GM20431 (cell line): ENCODE results near the gene OTOA.
"Not testable (repeated sequence)": the region's sequence is repeated elsewhere in the genome, so short reads cannot be mapped to it uniquely, and the experiment has no call there.

ENCODE experiments used
- in situ Hi-C: fragments of 300-500 bp; cut with MseI, MboI; formaldehyde crosslinking; loops from one replicate; pipeline ENCODE4 v1.15.0; 2020; ENCODE audit warnings: low sequenced_read_pairs; ENCODE audit not compliant: unreplicated experiment

Gene OTOA

GRCh38 chr16:21664801-21665492 lies 1.2 kb downstream of the OTOA start:
- in situ Hi-C loops, result no loop called here

GRCh38 chr16:21666772-21667171 lies 3.0 kb downstream of the OTOA start:
- in situ Hi-C loops, result no loop called here

GRCh38 chr16:21667575-21667974 lies 3.8 kb downstream of the OTOA start:
- in situ Hi-C loops, result no loop called here

- in situ Hi-C loops, result no loop called here
These were observed 9.7 kb downstream of the OTOA start for GRCh38 chr16:21673469-21673868.

GRCh38 chr16:21674456-21674855 lies 10.7 kb downstream of the OTOA start:
- in situ Hi-C loops, result not testable (repeated sequence)

- in situ Hi-C loops, result not testable (repeated sequence)
These were observed 16.9 kb downstream of the OTOA start for GRCh38 chr16:21680714-21681113.

GRCh38 chr16:21683184-21683583 lies 19.4 kb downstream of the OTOA start:
- in situ Hi-C loops, result no loop called here

GRCh38 chr16:21684199-21684598 lies 20.4 kb downstream of the OTOA start:
- in situ Hi-C loops, result no loop called here

- in situ Hi-C loops, result no loop called here
These were observed 21.3 kb downstream of the OTOA start for GRCh38 chr16:21685034-21685455.

GRCh38 chr16:21689107-21689506 lies 25.3 kb downstream of the OTOA start:
- in situ Hi-C loops, result no loop called here

GRCh38 chr16:21690967-21691366 lies 27.2 kb downstream of the OTOA start:
- in situ Hi-C loops, result not testable (repeated sequence)

- in situ Hi-C loops, result no loop called here
These were observed 30.8 kb downstream of the OTOA start for GRCh38 chr16:21694609-21695008.

GRCh38 chr16:21697032-21697431 lies 33.3 kb downstream of the OTOA start:
- in situ Hi-C loops, result no loop called here

GRCh38 chr16:21698169-21699032 lies 34.6 kb downstream of the OTOA start:
- in situ Hi-C loops, result no loop called here

- in situ Hi-C loops, result loop anchor here (25.0 kb wide), 1 partner anchor 114 kb away; the partner anchor contains the start of gene METTL9
These were observed 37.5 kb downstream of the OTOA start for GRCh38 chr16:21701271-21701670.

- in situ Hi-C loops, result loop anchor here (25.0 kb wide), 1 partner anchor 115 kb away; the partner anchor contains the start of gene METTL9
These were observed 38.5 kb downstream of the OTOA start for GRCh38 chr16:21702276-21702675.

- in situ Hi-C loops, result loop anchor here (25.0 kb wide), 1 partner anchor 116 kb away; the partner anchor contains the start of gene METTL9
These were observed 39.4 kb downstream of the OTOA start for GRCh38 chr16:21703156-21703555.

- in situ Hi-C loops, result loop anchor here (25.0 kb wide), 1 partner anchor 116 kb away; the partner anchor contains the start of gene METTL9
These were observed 39.9 kb downstream of the OTOA start for GRCh38 chr16:21703589-21704174.

GRCh38 chr16:21704266-21704665 lies 40.5 kb downstream of the OTOA start:
- in situ Hi-C loops, result loop anchor here (25.0 kb wide), 1 partner anchor 117 kb away; the partner anchor contains the start of gene METTL9

GRCh38 chr16:21704733-21705132 lies 41.0 kb downstream of the OTOA start:
- in situ Hi-C loops, result loop anchor here (25.0 kb wide), 1 partner anchor 117 kb away; the partner anchor contains the start of gene METTL9
